ENCODE data around the gene GNAL.

DNA sequence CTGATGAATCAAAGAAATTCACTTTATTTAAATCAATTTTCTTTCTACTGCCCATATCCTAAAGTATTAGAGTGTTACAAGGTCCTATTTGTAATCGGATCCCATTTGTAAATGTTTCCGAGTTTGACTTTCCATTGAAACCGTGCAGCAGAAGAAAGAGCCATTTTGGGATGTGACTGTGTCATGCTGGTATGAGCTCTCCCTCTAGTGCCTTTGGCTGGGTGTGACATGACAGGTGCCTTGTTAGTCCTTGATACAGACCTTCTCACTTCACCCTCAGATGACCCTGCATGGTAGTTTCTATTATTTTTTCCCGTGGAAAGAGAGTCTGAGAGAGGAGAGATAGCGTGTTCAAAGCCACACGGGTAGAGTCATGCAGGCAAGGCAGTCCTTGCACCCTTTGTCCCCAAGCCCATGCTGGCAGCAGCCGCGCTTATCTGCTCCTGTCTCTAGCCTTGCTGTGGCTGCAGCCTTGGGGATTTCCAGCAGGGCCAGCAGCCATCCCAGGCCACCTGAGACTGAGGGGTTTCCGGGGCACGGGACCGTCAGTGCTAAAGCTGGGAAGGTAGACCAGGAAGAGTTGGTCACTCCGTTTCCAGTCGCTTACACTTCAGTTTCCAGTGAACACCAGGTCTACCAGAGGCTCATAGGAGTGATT, 183.5 kb downstream of the GNAL start:
- TF ChIP-seq YY1 (IDR thresholded peaks at IDR 0.05; ENCODE audit: extremely low read depth, insufficient replicate concordance, low read depth, low read length) (no peak), POLR2AphosphoS5 (IDR thresholded peaks at IDR 0.05; ENCODE audit: low read depth, low read length) (no peak), EZH2 (IDR thresholded peaks at IDR 0.05) (no peak)

All from HCT116 (cell line).